ENCODE results near the gene MRPS27. TPM values are rescaled to one million over a fixed set of nuclear protein-coding genes. Genes with fewer than 3 reads are reported as not detected.

Gene MRPS27
- polyA plus RNA-seq, 12 donors, result 37.2 to 165 (median 49.7) TPM

GRCh38 chr5:72294473-72294872 is 25.6 kb downstream of the MRPS27 start:
- no peak for DNase-seq

GRCh38 chr5:72293495-72294055 is 26.5 kb downstream of the MRPS27 start:
- no peak for DNase-seq

GRCh38 chr5:72292411-72292810 is 27.6 kb downstream of the MRPS27 start:
- no peak for DNase-seq

GRCh38 chr5:72291601-72292000 is 28.4 kb downstream of the MRPS27 start:
- DNase-seq, result no peak

GRCh38 chr5:72290356-72291133 is 29.5 kb downstream of the MRPS27 start:
- no peak for DNase-seq

DNA sequence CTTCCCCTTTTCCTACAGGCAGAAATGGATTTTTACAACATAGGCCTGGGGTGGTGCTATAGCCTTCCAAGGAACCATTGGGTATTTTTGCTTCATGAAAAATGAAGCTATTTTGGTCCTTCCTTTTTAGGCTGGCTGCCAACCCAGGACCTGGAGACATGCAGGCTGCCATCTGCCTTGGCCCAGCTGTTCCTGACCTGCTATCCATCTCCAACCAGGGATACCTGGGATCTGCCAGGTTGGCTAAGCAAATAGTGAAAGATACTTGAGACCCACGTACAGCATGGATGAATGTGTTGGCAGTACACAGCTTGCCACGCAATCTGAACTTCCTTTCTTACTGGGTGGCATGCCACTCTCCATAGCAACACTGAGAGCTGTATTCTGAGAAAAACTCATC is 31.1 kb downstream of the MRPS27 start:
- no peak for DNase-seq

DNA sequence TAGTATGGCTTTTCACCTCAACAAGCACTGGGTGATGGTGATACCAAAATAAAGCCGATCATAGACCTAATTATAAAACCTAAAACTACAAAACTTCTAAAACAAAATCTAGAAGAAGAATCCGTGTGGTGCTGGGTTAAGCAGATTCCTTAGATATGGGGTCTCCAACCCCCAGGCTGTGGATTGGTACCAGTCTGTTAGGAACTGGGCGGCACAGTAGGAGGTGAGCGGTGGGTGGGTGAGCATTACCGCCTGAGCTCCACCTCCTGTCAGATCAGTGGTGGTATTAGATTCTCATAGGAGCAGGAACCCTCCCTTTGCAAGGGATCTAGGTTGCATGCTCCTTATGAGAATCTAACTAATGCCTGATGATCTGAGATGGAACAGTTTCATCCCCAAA is 33.2 kb downstream of the MRPS27 start:
- DNase-seq, result no peak

- no peak for DNase-seq
These were observed 34.6 kb downstream of the MRPS27 start for GRCh38 chr5:72285424-72285821.

GRCh38 chr5:72284559-72285423 is 35.2 kb downstream of the MRPS27 start:
- DNase-seq, result no peak

DNA sequence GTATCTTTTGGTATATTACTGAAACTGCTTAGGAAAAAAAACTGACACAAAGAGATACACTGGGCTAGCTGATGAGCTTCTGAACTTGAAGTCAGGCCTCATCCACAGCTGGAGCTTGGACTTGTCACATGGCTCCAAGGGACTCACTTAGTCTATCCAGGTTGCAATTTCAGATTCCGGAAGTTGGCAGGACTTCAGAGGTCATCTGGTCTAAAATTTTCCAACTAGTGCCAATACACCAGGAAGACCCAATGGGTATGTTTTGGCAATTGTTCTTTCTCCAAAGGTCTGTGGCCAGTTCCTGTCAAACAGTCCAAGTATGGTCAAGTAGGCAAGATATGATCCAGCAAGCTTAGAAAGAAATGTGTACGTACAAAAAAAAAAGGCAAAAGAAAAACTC is 36.7 kb downstream of the MRPS27 start:
- DNase-seq, result no peak

DNA sequence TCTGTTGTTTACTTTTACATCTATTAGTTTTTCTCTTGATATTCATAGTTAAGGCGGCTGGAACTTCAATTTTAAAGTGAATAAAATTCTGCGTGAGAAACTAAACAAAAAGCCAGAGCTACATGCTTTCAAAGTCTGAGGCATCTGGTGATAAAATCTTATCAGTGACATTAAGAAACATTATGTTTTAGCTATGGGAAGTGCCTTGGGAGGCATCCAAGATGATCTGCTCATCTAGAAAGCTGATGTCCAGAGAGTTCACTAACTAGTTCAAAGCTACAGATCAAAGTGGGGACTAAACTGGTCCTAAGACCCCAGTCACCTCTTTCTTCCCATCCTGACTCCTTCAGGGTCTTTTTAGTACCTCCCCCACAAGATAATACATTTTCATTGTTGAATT is 37.2 kb downstream of the MRPS27 start:
- no peak for DNase-seq

- DNase-seq, result peak; percentile 77
These were observed 38.1 kb downstream of the MRPS27 start for GRCh38 chr5:72281764-72282499.

DNA sequence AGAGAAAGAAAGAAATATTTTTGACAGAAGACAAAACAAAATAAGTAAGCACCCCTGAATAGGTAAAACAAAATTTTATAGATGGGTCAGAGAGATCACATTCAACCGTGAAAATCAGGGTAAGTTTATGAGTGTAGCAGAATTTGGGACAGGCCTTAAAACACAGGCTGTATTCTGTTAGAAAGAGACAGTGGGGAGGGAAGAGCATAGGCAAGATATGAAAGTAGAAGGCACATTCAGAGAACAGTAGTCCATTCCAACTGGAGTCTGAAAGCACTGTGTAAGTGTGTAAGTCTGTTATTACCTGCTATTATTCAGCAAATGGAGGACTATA is 38.6 kb downstream of the MRPS27 start:
- DNase-seq, result no peak

- no peak for DNase-seq
These were observed 39.4 kb downstream of the MRPS27 start for GRCh38 chr5:72280581-72281069.

GRCh38 chr5:72276219-72276752 is 43.8 kb downstream of the MRPS27 start:
- no peak for DNase-seq

DNA sequence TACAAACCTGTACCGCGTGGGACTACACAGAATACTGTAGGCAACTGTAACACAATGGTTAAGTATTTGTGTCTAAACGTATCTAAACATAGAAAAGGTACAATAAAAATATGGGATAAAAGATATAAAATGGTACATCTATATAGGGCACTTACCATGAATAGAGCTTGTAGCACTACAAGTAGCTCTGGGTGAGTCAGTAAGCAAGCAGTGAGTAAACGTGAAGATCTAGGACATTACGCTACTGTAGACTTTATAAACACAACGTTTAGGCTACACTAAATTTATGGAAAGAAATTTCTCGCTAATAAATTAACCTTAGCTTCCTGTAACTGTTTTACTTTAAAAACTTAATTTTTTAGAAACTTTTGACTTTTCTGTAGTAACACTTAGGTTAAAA is 46.5 kb downstream of the MRPS27 start:
- DNase-seq, result no peak

DNA sequence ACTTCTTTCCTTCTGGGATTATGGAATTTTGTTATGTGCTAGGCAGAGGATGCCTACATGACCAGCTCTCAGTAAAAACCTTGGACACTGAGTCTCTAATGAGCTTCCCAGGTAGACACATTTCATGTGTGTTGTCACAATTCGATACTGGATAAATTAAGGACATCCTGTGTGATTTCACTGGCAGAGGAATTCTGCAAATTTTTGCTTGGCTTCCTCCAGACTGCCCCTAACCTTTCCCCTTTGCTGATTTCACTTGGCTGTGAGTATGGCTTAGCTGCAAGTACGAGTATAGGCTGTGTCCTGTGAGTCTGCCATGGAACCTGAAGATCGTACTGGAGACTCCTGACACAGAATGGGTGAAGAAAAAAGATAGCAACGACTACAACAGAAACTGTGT is 47.6 kb downstream of the MRPS27 start:
- DNase-seq, result no peak

DNA sequence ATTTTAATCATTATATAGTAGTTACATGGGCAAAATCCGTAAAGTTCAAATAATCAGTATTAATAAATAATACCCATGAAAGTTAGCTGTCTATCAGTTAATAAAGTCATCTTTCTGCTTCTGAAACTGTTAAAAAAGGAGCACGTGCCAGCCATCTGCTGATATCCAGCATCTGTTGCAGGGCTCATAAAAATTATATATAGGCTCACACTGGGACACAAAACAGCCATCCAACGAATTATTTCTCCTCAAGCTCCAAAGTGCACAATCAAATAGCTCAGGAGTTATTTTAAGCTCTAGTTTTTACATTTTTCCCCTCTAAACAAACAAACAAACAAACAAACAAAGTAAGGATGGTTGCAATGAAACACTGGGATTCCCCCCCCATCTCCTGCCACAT is 48.3 kb downstream of the MRPS27 start:
- no peak for DNase-seq

DNA sequence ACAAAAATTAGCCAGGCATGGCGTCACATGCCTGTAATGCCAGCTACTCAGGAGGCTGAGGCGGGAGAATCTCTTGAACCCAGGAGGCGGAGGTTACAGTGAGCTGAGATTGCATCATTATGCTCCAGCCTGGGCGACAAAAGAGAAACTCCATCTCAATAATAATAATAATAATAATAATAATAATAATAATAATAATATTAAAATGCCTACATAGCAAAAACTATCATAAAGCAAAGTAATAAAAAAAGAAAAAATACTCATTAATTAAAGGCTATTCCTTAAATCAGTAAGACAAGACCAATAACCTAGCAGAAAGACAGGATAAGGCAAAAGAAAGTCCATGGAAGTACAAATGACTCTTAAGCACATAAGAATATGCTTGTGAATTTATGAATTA is 50.0 kb downstream of the MRPS27 start:
- no peak for DNase-seq

- no peak for DNase-seq
These were observed 50.6 kb downstream of the MRPS27 start for GRCh38 chr5:72269411-72269780.

- DNase-seq, result no peak
These were observed 51.2 kb downstream of the MRPS27 start for GRCh38 chr5:72268753-72269410.

All from muscle of arm (tissue), 12 donors.